Activated CD8-positive, alpha-beta memory T cell treated with anti-CD3 and anti-CD28 coated beads, Interleukin-2, amount 10 ng/mL, durations not matched to agents 7 days and 5 days (primary cell): Measurements from ENCODE around the gene ECD. TPM values are rescaled to one million over a fixed set of nuclear protein-coding genes. Genes with fewer than 3 reads are reported as not detected.
"Not testable (repeated sequence)": the region's sequence is repeated elsewhere in the genome, so short reads cannot be mapped to it uniquely, and the experiment has no call there.

Experiments used
- ATAC-seq: fragments of 150-1000 bp; cut with Tn5 transposase; one replicate; pipeline ENCODE4 v1.10.0; 2021; ENCODE audit warnings: moderate library complexity
- CTCF ChIA-PET: fragments of 350-600 bp; sonication (Branson Sonifier 250); formaldehyde crosslinking; loops from one replicate; lab custom pipeline; 2021; ENCODE audit warnings: antibody characterized with exemption; lab: Charles Lee
- DNase-seq: peaks from one replicate; pipeline ENCODE4 v3.0.0-alpha.2; 2020
- H3K27ac Mint-ChIP-seq: one replicate; pipeline ENCODE4 v1.8.0; 2021; ENCODE audit warnings: mild to moderate bottlenecking, mixed read lengths
- H3K27me3 Mint-ChIP-seq: one replicate; pipeline ENCODE4 v1.8.0; 2021; ENCODE audit warnings: mixed read lengths
- H3K36me3 Mint-ChIP-seq: one replicate; pipeline ENCODE4 v1.8.0; 2021; ENCODE audit warnings: mild to moderate bottlenecking, mixed read lengths
- H3K4me1 Mint-ChIP-seq: one replicate; pipeline ENCODE4 v1.8.0; 2021; ENCODE audit warnings: mixed read lengths
- H3K4me3 Mint-ChIP-seq: one replicate; pipeline ENCODE4 v1.8.0; 2021; ENCODE audit warnings: mild to moderate bottlenecking, moderate library complexity, mixed read lengths
- H3K9me3 Mint-ChIP-seq: one replicate; pipeline ENCODE4 v1.8.0; 2022; ENCODE audit warnings: low read depth, mixed read lengths
- total RNA-seq, 2 experiments: library from RNA; stranded (reverse); gene quantifications; one replicate each; pipeline ENCODE4 v1.2.3, GENCODE V29; 2021

ECD gene
- total RNA-seq, 2 experiments from 2014 or later = 26.7 to 30.5 TPM

- Mint-ChIP-seq H3K36me3 (peaks cover 42% of the 10 kb centered on the region), H3K27me3 (no peaks in the 10 kb centered on the region), H3K9me3 (no peaks in the 10 kb centered on the region), H3K27ac (no peak overlapping the region), H3K4me1 (peaks cover 4% of the 10 kb centered on the region), H3K4me3 (no peak overlapping the region)
- CTCF ChIA-PET = interaction anchor here (1.1 kb wide), 1 partner anchor 18 kb away, joined by 3 read pairs; no protein-coding TSS in a partner anchor
- ATAC-seq (no peak), DNase-seq (no peak)
Observed at GRCh38 chr10:73141603-73142002, 26.2 kb downstream of the ECD start.

GRCh38 chr10:73139251-73139650 is 28.6 kb downstream of the ECD start:
- Mint-ChIP-seq H3K9me3 (no peaks in the 10 kb centered on the region), H3K4me1 (peaks cover 6% of the 10 kb centered on the region), H3K27me3 (no peaks in the 10 kb centered on the region), H3K27ac (no peak overlapping the region), H3K4me3 (no peak overlapping the region), H3K36me3 (peaks cover 52% of the 10 kb centered on the region)
- CTCF ChIA-PET = interaction anchor here (0.7 to 1.0 kb wide), 2 partner anchors 43 to 422 kb away, joined by 3 read pairs; partner anchors contain the start of gene P4HA1
- DNase-seq = no peak
- ATAC-seq = no peak

- CTCF ChIA-PET = interaction anchor here (0.6 to 1.3 kb wide), 3 partner anchors 22 to 53 kb away, joined by 3 to 5 read pairs (median 3); no protein-coding TSS in a partner anchor
Observed at GRCh38 chr10:73136627-73137026, 31.2 kb downstream of the ECD start.

GRCh38 chr10:73134727-73135126 is 33.1 kb downstream of the ECD start:
- H3K4me1 Mint-ChIP-seq = peaks cover 6% of the 10 kb centered on the region
- no peaks in the 10 kb centered on the region for H3K27me3 Mint-ChIP-seq
- CTCF ChIA-PET = interaction anchor here (1.0 kb wide), 1 partner anchor 10 kb away, joined by 3 read pairs; no protein-coding TSS in a partner anchor
- H3K36me3 Mint-ChIP-seq = peaks cover 54% of the 10 kb centered on the region
- no peak overlapping the region for H3K4me3 Mint-ChIP-seq
- ATAC-seq (no peak), DNase-seq (no peak)
- H3K27ac Mint-ChIP-seq = no peak overlapping the region
- no peaks in the 10 kb centered on the region for H3K9me3 Mint-ChIP-seq

More at GRCh38 chr10:73136627-73137026, 31.2 kb downstream of the ECD start:
- no peaks in the 10 kb centered on the region for H3K9me3 Mint-ChIP-seq
- DNase-seq = no peak
- peaks cover 53% of the 10 kb centered on the region for H3K36me3 Mint-ChIP-seq
- ATAC-seq = no peak
- no peak overlapping the region for H3K27ac Mint-ChIP-seq
- no peaks in the 10 kb centered on the region for H3K27me3 Mint-ChIP-seq
- H3K4me1 Mint-ChIP-seq = peaks cover 6% of the 10 kb centered on the region
- no peak overlapping the region for H3K4me3 Mint-ChIP-seq

GRCh38 chr10:73131913-73132686 is 35.7 kb downstream of the ECD start:
- Mint-ChIP-seq H3K36me3 (peaks cover 45% of the 10 kb centered on the region), H3K9me3 (no peaks in the 10 kb centered on the region), H3K27me3 (no peaks in the 10 kb centered on the region), H3K27ac (no peak overlapping the region), H3K4me3 (no peak overlapping the region), H3K4me1 (peaks cover 3% of the 10 kb centered on the region)
- DNase-seq (no peak), ATAC-seq (no peak)
- CTCF ChIA-PET = interaction anchor here (1.4 kb wide), 1 partner anchor 27 kb away, joined by 6 read pairs; no protein-coding TSS in a partner anchor

- peaks cover 40% of the 10 kb centered on the region for H3K36me3 Mint-ChIP-seq
- no peaks in the 10 kb centered on the region for H3K9me3 Mint-ChIP-seq
- ATAC-seq = no peak
- DNase-seq = no peak
- H3K4me3 Mint-ChIP-seq = no peak overlapping the region
- no peak overlapping the region for H3K27ac Mint-ChIP-seq
- no peaks in the 10 kb centered on the region for H3K27me3 Mint-ChIP-seq
- H3K4me1 Mint-ChIP-seq = peaks cover 1% of the 10 kb centered on the region
- CTCF ChIA-PET = no interaction called here
Observed at GRCh38 chr10:73131301-73131700, 36.5 kb downstream of the ECD start.

- Mint-ChIP-seq H3K4me1 (no peaks in the 10 kb centered on the region), H3K27me3 (no peaks in the 10 kb centered on the region)
Observed at GRCh38 chr10:73126343-73126742, 41.5 kb downstream of the ECD start.

GRCh38 chr10:73119952-73120351 is 47.9 kb downstream of the ECD start:
- H3K4me3 Mint-ChIP-seq = no peak overlapping the region
- H3K27me3 Mint-ChIP-seq = no peaks in the 10 kb centered on the region
- no peak for ATAC-seq
- DNase-seq = no peak
- H3K9me3 Mint-ChIP-seq = no peaks in the 10 kb centered on the region
- peaks cover 2% of the 10 kb centered on the region for H3K4me1 Mint-ChIP-seq
- H3K36me3 Mint-ChIP-seq = peaks cover 11% of the 10 kb centered on the region
- CTCF ChIA-PET = interaction anchor here (1.2 to 1.3 kb wide), 2 partner anchors 24 to 39 kb away, joined by 3 to 4 read pairs; no protein-coding TSS in a partner anchor
- peak overlapping the region; percentile 3 for H3K27ac Mint-ChIP-seq

More at GRCh38 chr10:73126343-73126742, 41.5 kb downstream of the ECD start:
- H3K4me3 Mint-ChIP-seq = no peak overlapping the region
- no peak for DNase-seq
- H3K9me3 Mint-ChIP-seq = no peaks in the 10 kb centered on the region
- CTCF ChIA-PET = no interaction called here
- H3K36me3 Mint-ChIP-seq = peaks cover 14% of the 10 kb centered on the region
- no peak for ATAC-seq
- no peak overlapping the region for H3K27ac Mint-ChIP-seq

- Mint-ChIP-seq H3K4me1 (peaks cover 2% of the 10 kb centered on the region), H3K27me3 (no peaks in the 10 kb centered on the region), H3K9me3 (no peaks in the 10 kb centered on the region), H3K36me3 (peaks cover 11% of the 10 kb centered on the region), H3K4me3 (no peak overlapping the region), H3K27ac (peak overlapping the region; percentile 3)
- CTCF ChIA-PET = interaction anchor here (1.2 to 1.3 kb wide), 2 partner anchors 24 to 40 kb away, joined by 3 to 4 read pairs; no protein-coding TSS in a partner anchor
- DNase-seq (no peak), ATAC-seq (no peak)
Observed at GRCh38 chr10:73119457-73119856, 48.4 kb downstream of the ECD start.

GRCh38 chr10:73117976-73118743 is 49.6 kb downstream of the ECD start:
- Mint-ChIP-seq H3K36me3 (peaks cover 8% of the 10 kb centered on the region), H3K4me1 (peaks cover 2% of the 10 kb centered on the region), H3K27me3 (no peaks in the 10 kb centered on the region), H3K9me3 (no peaks in the 10 kb centered on the region), H3K27ac (no peak overlapping the region), H3K4me3 (no peak overlapping the region)
- CTCF ChIA-PET = no interaction called here
- DNase-seq (no peak), ATAC-seq (no peak)

GRCh38 chr10:73116017-73116416 is 51.8 kb downstream of the ECD start:
- peaks cover 9% of the 10 kb centered on the region for H3K36me3 Mint-ChIP-seq
- H3K4me3 Mint-ChIP-seq = no peak overlapping the region
- no peaks in the 10 kb centered on the region for H3K27me3 Mint-ChIP-seq
- DNase-seq (no peak), ATAC-seq (no peak)
- CTCF ChIA-PET = interaction anchor here (1.4 kb wide), 1 partner anchor 19 kb away, joined by 3 read pairs; the partner anchor contains the start of gene P4HA1
- H3K9me3 Mint-ChIP-seq = no peaks in the 10 kb centered on the region
- no peak overlapping the region for H3K27ac Mint-ChIP-seq
- peaks cover 7% of the 10 kb centered on the region for H3K4me1 Mint-ChIP-seq

GRCh38 chr10:73113551-73113950 is 54.3 kb downstream of the ECD start:
- Mint-ChIP-seq H3K4me3 (no peak overlapping the region), H3K4me1 (peaks cover 16% of the 10 kb centered on the region), H3K27me3 (no peaks in the 10 kb centered on the region), H3K9me3 (peaks cover 4% of the 10 kb centered on the region), H3K36me3 (peaks cover 20% of the 10 kb centered on the region), H3K27ac (no peak overlapping the region)
- ATAC-seq = no peak
- CTCF ChIA-PET = interaction anchor here (1.3 kb wide), 1 partner anchor 11 kb away, joined by 4 read pairs; no protein-coding TSS in a partner anchor
- no peak for DNase-seq

- not testable (repeated sequence) for DNase-seq, H3K27me3 Mint-ChIP-seq, H3K27ac Mint-ChIP-seq, ATAC-seq, H3K4me3 Mint-ChIP-seq, H3K9me3 Mint-ChIP-seq
- Mint-ChIP-seq H3K4me1 (peaks cover 14% of the 10 kb centered on the region), H3K36me3 (peaks cover 25% of the 10 kb centered on the region)
- CTCF ChIA-PET = interaction anchor here (4.1 kb wide), 1 partner anchor 14 kb away, joined by 35 read pairs; the partner anchor contains the start of gene P4HA1
Observed at GRCh38 chr10:73112032-73112431, 55.8 kb downstream of the ECD start.
